IMR-90 (cell line): ENCODE results near the gene RTF1. TPM values are rescaled to one million over a fixed set of nuclear protein-coding genes. Genes with fewer than 3 reads are reported as not detected.

Experiments
- ATAC-seq: fragments of 200-7000 bp; cut with Tn5 transposase; 2 replicates; pipeline ENCODE4 v1.9.1; 2020; ENCODE audit warnings: low read depth, mild to moderate bottlenecking, moderate library complexity
- BruUV-seq: library from RNA; stranded (reverse); fragments of 400-500 nt; replicated peaks from 2 replicates; lab custom pipeline; 2021; lab: Mats Ljungman, UMichigan
- CTCF ChIA-PET: fragments of 300-600 bp; formaldehyde crosslinking; extraction: SDS; loops from one replicate; lab custom pipeline; 2021; ENCODE audit warnings: antibody characterized with exemption; lab: Yijun Ruan, JAX
- POLR2A ChIA-PET: fragments of 300-600 bp; sonication (Branson Sonifier 250); formaldehyde crosslinking; loops from one replicate; lab custom pipeline; 2022; ENCODE audit warnings: antibody characterized with exemption; ENCODE audit not compliant: unreplicated experiment; lab: Charles Lee
- DNase-seq: peaks from one replicate; pipeline ENCODE4 v3.0.0; 2013
- H2AFZ ChIP-seq: replicated peaks from 2 replicates; pipeline ENCODE3; 2013; ENCODE audit warnings: low read length, mild to moderate bottlenecking; ENCODE audit not compliant: poor library complexity
- H2AK5ac ChIP-seq: 2 replicates; pipeline ENCODE4 v1.6.1; 2013; ENCODE audit warnings: low read depth, low read length, inconsistent platforms
- H2AK9ac ChIP-seq: replicated peaks from 2 replicates; pipeline ENCODE3; 2013; ENCODE audit warnings: mild to moderate bottlenecking, low read depth, low read length, moderate library complexity; ENCODE audit not compliant: poor library complexity
- H2BK120ac ChIP-seq: 2 replicates; pipeline ENCODE4 v1.6.1; 2013; ENCODE audit warnings: low read depth, low read length, inconsistent platforms
- H2BK15ac ChIP-seq: 3 replicates; pipeline ENCODE4 v1.6.1; 2013; ENCODE audit warnings: low read depth, low read length, inconsistent platforms
- H2BK20ac ChIP-seq: 2 replicates; pipeline ENCODE4 v1.6.1; 2013; ENCODE audit warnings: low read depth, mild to moderate bottlenecking, inconsistent platforms, low read length, moderate library complexity
- H2BK5ac ChIP-seq: 2 replicates; pipeline ENCODE4 v1.6.1; 2013; ENCODE audit warnings: mild to moderate bottlenecking, low read depth, low read length, inconsistent platforms; ENCODE audit not compliant: poor library complexity, severe bottlenecking
- H3K14ac ChIP-seq: replicated peaks from 2 replicates; pipeline ENCODE4 v1.6.1; 2013; ENCODE audit warnings: low read depth, low read length, inconsistent platforms
- H3K18ac ChIP-seq: 2 replicates; pipeline ENCODE4 v1.6.1; 2013; ENCODE audit warnings: low read depth, low read length, control low read depth
- H3K23ac ChIP-seq: 2 replicates; pipeline ENCODE4 v1.6.1; 2013; ENCODE audit warnings: low read depth, low read length, inconsistent platforms
- H3K27ac ChIP-seq: 2 replicates; pipeline ENCODE4 v1.5.1; 2013; ENCODE audit warnings: mild to moderate bottlenecking, control low read depth, low read length; ENCODE audit not compliant: insufficient read depth
- H3K27me3 ChIP-seq: 2 replicates; pipeline ENCODE4 v1.6.1; 2013; ENCODE audit warnings: low read length; ENCODE audit not compliant: control insufficient read depth, insufficient read depth
- H3K36me3 ChIP-seq: 2 replicates; pipeline ENCODE4 v1.6.1; 2013; ENCODE audit warnings: low read length, mixed read lengths; ENCODE audit not compliant: control insufficient read depth, insufficient read depth
- H3K4ac ChIP-seq: 2 replicates; pipeline ENCODE4 v1.6.1; 2013; ENCODE audit warnings: low read depth, low read length, inconsistent platforms
- H3K4me1 ChIP-seq: 2 replicates; pipeline ENCODE4 v1.6.1; 2013; ENCODE audit warnings: low read length, mixed read lengths; ENCODE audit not compliant: control insufficient read depth, insufficient read depth
- H3K4me2 ChIP-seq: 2 replicates; pipeline ENCODE4 v1.6.1; 2013; ENCODE audit warnings: low read depth, mild to moderate bottlenecking, control low read depth, low read length, moderate library complexity
- H3K4me3 ChIP-seq: 2 replicates; pipeline ENCODE4 v1.5.1; 2013; ENCODE audit warnings: low read depth, mild to moderate bottlenecking, control low read depth, low read length, moderate library complexity; ENCODE audit not compliant: insufficient read depth
- H3K56ac ChIP-seq: 2 replicates; pipeline ENCODE4 v1.6.1; 2013; ENCODE audit warnings: low read length, inconsistent platforms; ENCODE audit not compliant: insufficient read depth; ENCODE audit errors: extremely low read depth
- H3K79me1 ChIP-seq, 2 experiments: 2 replicates each; pipeline ENCODE4 v1.6.1; 2013; ENCODE audit warnings: low read length in 2 of 2, inconsistent platforms in 1 of 2, low read depth in 1 of 2
- H3K9ac ChIP-seq: 2 replicates; pipeline ENCODE4 v1.6.1; 2013; ENCODE audit warnings: low read depth, low read length, control low read depth
- H3K9me1 ChIP-seq: 2 replicates; pipeline ENCODE4 v1.6.1; 2013; ENCODE audit warnings: low read length, inconsistent platforms; ENCODE audit not compliant: insufficient read depth
- H3K9me3 ChIP-seq: 2 replicates; pipeline ENCODE4 v1.6.1; 2013; ENCODE audit warnings: low read length; ENCODE audit not compliant: control insufficient read depth, insufficient read depth
- H4K20me1 ChIP-seq: 2 replicates; pipeline ENCODE4 v1.6.1; 2013; ENCODE audit warnings: low read length, inconsistent platforms; ENCODE audit not compliant: insufficient read depth
- H4K5ac ChIP-seq: 2 replicates; pipeline ENCODE4 v1.6.1; 2013; ENCODE audit warnings: mild to moderate bottlenecking, low read depth, low read length, control low read depth
- H4K8ac ChIP-seq, 2 experiments: 2 replicates each; pipeline ENCODE4 v1.6.1; 2013; ENCODE audit warnings: low read depth in 2 of 2, low read length in 2 of 2, control low read depth in 1 of 2, inconsistent platforms in 1 of 2
- H4K91ac ChIP-seq: 2 replicates; pipeline ENCODE4 v1.6.1; 2013; ENCODE audit warnings: low read depth, low read length, inconsistent platforms; ENCODE audit not compliant: insufficient read depth
- BHLHE40 ChIP-seq: fragments of 150-350 bp; IDR thresholded peaks from 2 replicates; pipeline ENCODE4 v1.6.1; 2016; ENCODE audit warnings: mild to moderate bottlenecking, low read depth, low read length
- CHD1 ChIP-seq: IDR thresholded peaks from 2 replicates; pipeline ENCODE4 v1.6.1; 2012; ENCODE audit warnings: low read depth, low read length, improper control_type of control experiment
- ELK1 ChIP-seq: fragments of 150-350 bp; IDR thresholded peaks from 2 replicates; pipeline ENCODE4 v1.6.1; 2016; ENCODE audit warnings: low read depth, mild to moderate bottlenecking, low read length, moderate library complexity, borderline replicate concordance
- FOS ChIP-seq: fragments of 150-350 bp; IDR thresholded peaks from 2 replicates; pipeline ENCODE4 v1.6.1; 2016; ENCODE audit warnings: low read depth, low read length
- MAFK ChIP-seq: IDR thresholded peaks from 2 replicates; pipeline ENCODE4 v1.6.1; 2012; ENCODE audit warnings: low read depth, low read length, improper control_type of control experiment
- MAZ ChIP-seq: IDR thresholded peaks from 2 replicates; pipeline ENCODE4 v1.6.1; 2012; ENCODE audit warnings: low read depth, mild to moderate bottlenecking, low read length, improper control_type of control experiment, moderate library complexity, borderline replicate concordance
- MXI1 ChIP-seq: IDR thresholded peaks from 2 replicates; pipeline ENCODE4 v1.6.1; 2012; ENCODE audit warnings: low read depth, mild to moderate bottlenecking, low read length, moderate library complexity, borderline replicate concordance
- NFE2L2 ChIP-seq: fragments of 150-350 bp; IDR thresholded peaks from 2 replicates; pipeline ENCODE4 v1.6.1; 2016; ENCODE audit warnings: low read depth, mild to moderate bottlenecking, low read length
- POLR2A ChIP-seq: IDR thresholded peaks from 2 replicates; pipeline ENCODE4 v1.6.1; 2012; ENCODE audit warnings: mild to moderate bottlenecking, low read depth, low read length
- RAD21 ChIP-seq: IDR thresholded peaks from 2 replicates; pipeline ENCODE4 v1.6.1; 2012; ENCODE audit warnings: low read length, improper control_type of control experiment
- RCOR1 ChIP-seq: IDR thresholded peaks from 2 replicates; pipeline ENCODE4 v1.6.1; 2012; ENCODE audit warnings: mild to moderate bottlenecking, low read length, improper control_type of control experiment; ENCODE audit not compliant: insufficient replicate concordance
- RFX5 ChIP-seq: IDR thresholded peaks from 2 replicates; pipeline ENCODE4 v1.8.0; 2012; ENCODE audit warnings: low read depth, mild to moderate bottlenecking, low read length, moderate library complexity
- SMC3 ChIP-seq: fragments of 150-350 bp; IDR thresholded peaks from 2 replicates; pipeline ENCODE4 v1.6.1; 2016; ENCODE audit warnings: low read depth, mild to moderate bottlenecking, antibody characterized with exemption, low read length, moderate library complexity
- WGBS, 2 experiments: methylation state at CpG; one replicate each; pipeline versions ENCODE4 v1.1.5 to v1.1.7; 2013; ENCODE audit warnings: missing lambda C conversion rate in 2 of 2; ENCODE audit not compliant: insufficient read length in 1 of 2; ENCODE audit errors: extremely low coverage in 2 of 2; 5-methylcytosine and 5-hydroxymethylcytosine counted together
- dilution Hi-C: fragments of 300-500 bp; cut with HindIII; formaldehyde crosslinking; loops from one replicate; pipeline ENCODE4 v1.14.3; 2018; ENCODE audit warnings: low sequenced_read_pairs; ENCODE audit not compliant: unreplicated experiment
- in situ Hi-C: fragments of 300-500 bp; cut with MboI; formaldehyde crosslinking; loops from 3 replicates; pipeline ENCODE4 v1.14.3; 2019; ENCODE audit warnings: low sequenced_read_pairs, inconsistent platforms, mixed read lengths
- intact Hi-C: fragments of 100-400 bp; cut with micrococcal nuclease; formaldehyde crosslinking; loops from 2 replicates; pipeline ENCODE4 v1.10.0; 2022
- polyA plus RNA-seq, 3 experiments: library from polyadenylated mRNA; depleted of rRNA; stranded (reverse); fragments of >200 nt; gene quantifications; 2 replicates each; pipeline ENCODE4 v1.2.3, GENCODE V29; 2012; ENCODE audit warnings: low replicate concordance in 1 of 3
- total RNA-seq: library from RNA; depleted of rRNA; stranded (reverse); fragments of >200 nt; gene quantifications from 2 replicates; pipeline ENCODE4 v1.2.3, GENCODE V29; 2012

Gene RTF1
- total and polyA plus RNA-seq, 2 of the 4 experiments (the other 2 are of a cell fraction), result 15.1 to 24.3 TPM

GRCh38 chr15:41510728-41511127 is 93.8 kb downstream of the RTF1 start:
- Histone ChIP-seq H3K56ac (no peak overlapping the region), H3K27ac (no peak overlapping the region), H2BK120ac (no peak overlapping the region), H3K4me2 (no peak overlapping the region), H3K9me3 (no peaks in the 10 kb centered on the region), H3K27me3 (peaks cover 38% of the 10 kb centered on the region), H4K91ac (no peak overlapping the region), H2BK5ac (no peak overlapping the region), H3K9ac (no peak overlapping the region), H3K4me3 (no peak overlapping the region), H2AK9ac (no peak overlapping the region), H3K18ac (no peak overlapping the region), H3K14ac (no peak overlapping the region), H3K23ac (no peak overlapping the region), H2AFZ (no peak overlapping the region), H3K79me1 (no peaks in the 10 kb centered on the region), H3K9me1 (no peaks in the 10 kb centered on the region), H2BK20ac (no peak overlapping the region), H2AK5ac (no peak overlapping the region), H4K5ac (no peak overlapping the region), H4K8ac (no peak overlapping the region), H3K4me1 (peaks cover 8% of the 10 kb centered on the region; the same call in 1 of the 2 replicates), H4K20me1 (no peaks in the 10 kb centered on the region), H3K36me3 (peaks cover 2% of the 10 kb centered on the region; the same call in 1 of the 2 replicates), H2BK15ac (no peak overlapping the region), H3K4ac (no peak overlapping the region)
- WGBS, 2 experiments, result no CpG with 5 or more reads among the region's 7 CpGs
- BruUV-seq, result no TSS peak
- CTCF ChIA-PET, result interaction anchor here (1.0 kb wide), 1 partner anchor 301 kb away, joined by 3 read pairs; no protein-coding TSS in a partner anchor
- TF ChIP-seq FOS (no peak), SMC3 (no peak), POLR2A (no peak), RCOR1 (no peak), MAZ (no peak), MXI1 (no peak), CHD1 (no peak), RFX5 (no peak), NFE2L2 (no peak), MAFK (no peak), ELK1 (no peak), BHLHE40 (no peak), RAD21 (no peak)
- DNase-seq, result no peak
- intact Hi-C loops, result no loop called here
- dilution Hi-C loops, result no loop called here
- ATAC-seq, result no peak
- in situ Hi-C loops, result no loop called here
- POLR2A ChIA-PET, result no interaction called here
